ENCODE measurements around the gene ELK3. TPM values are rescaled to one million over a fixed set of nuclear protein-coding genes. Genes with fewer than 3 reads are reported as not detected.

Gene ELK3
- total RNA-seq, 1 donor from 2014 or later = 29.1 TPM

- no peaks in the 10 kb centered on the region for H3K27me3 ChIP-seq (ENCODE audit: low read depth)
- no peak for TF ChIP-seq CTCF (IDR thresholded peaks at IDR 0.05)
- no peak overlapping the region for H3K4me3 ChIP-seq
- ATAC-seq = no peak
- H3K27ac ChIP-seq = peak overlapping the region; percentile 71
- no peaks in the 10 kb centered on the region for H3K36me3 ChIP-seq
- peaks cover 13% of the 10 kb centered on the region for H3K4me1 ChIP-seq
- DNase-seq = no peak
- no peaks in the 10 kb centered on the region for H3K9me3 ChIP-seq
- intact Hi-C loops (cut with DNase I) = no loop called here
Measured at GRCh38 chr12:96166765-96167164, 27.4 kb upstream of the ELK3 start.

- Histone ChIP-seq H3K4me1 (peaks cover 13% of the 10 kb centered on the region), H3K9me3 (no peaks in the 10 kb centered on the region), H3K4me3 (no peak overlapping the region), H3K27ac (peak overlapping the region; percentile 25), H3K36me3 (no peaks in the 10 kb centered on the region), H3K27me3 (ENCODE audit: low read depth) (no peaks in the 10 kb centered on the region)
- no peak for TF ChIP-seq CTCF (IDR thresholded peaks at IDR 0.05)
- intact Hi-C loops (cut with DNase I) = no loop called here
- no peak for ATAC-seq
- DNase-seq = no peak
Measured at GRCh38 chr12:96167492-96167891, 26.7 kb upstream of the ELK3 start.

GRCh38 chr12:96170328-96170727 is 23.8 kb upstream of the ELK3 start:
- Histone ChIP-seq H3K27ac (peak overlapping the region; percentile 66), H3K36me3 (no peaks in the 10 kb centered on the region), H3K9me3 (no peaks in the 10 kb centered on the region), H3K27me3 (ENCODE audit: low read depth) (no peaks in the 10 kb centered on the region), H3K4me1 (peaks cover 13% of the 10 kb centered on the region), H3K4me3 (no peak overlapping the region)
- peak in 1 of 2 donors; percentile 27 for ATAC-seq
- TF ChIP-seq CTCF (IDR thresholded peaks at IDR 0.05) = no peak
- intact Hi-C loops (cut with DNase I) = no loop called here
- DNase-seq = no peak

GRCh38 chr12:96170762-96171161 is 23.4 kb upstream of the ELK3 start:
- H3K27ac ChIP-seq = peak overlapping the region; percentile 66
- peaks cover 13% of the 10 kb centered on the region for H3K4me1 ChIP-seq
- no peak overlapping the region for H3K4me3 ChIP-seq
- ATAC-seq (no peak), DNase-seq (no peak)
- no peak for TF ChIP-seq CTCF (IDR thresholded peaks at IDR 0.05)
- H3K36me3 ChIP-seq = no peaks in the 10 kb centered on the region
- H3K27me3 ChIP-seq (ENCODE audit: low read depth) = no peaks in the 10 kb centered on the region
- no peaks in the 10 kb centered on the region for H3K9me3 ChIP-seq
- intact Hi-C loops (cut with DNase I) = no loop called here

- Histone ChIP-seq H3K4me3 (no peak overlapping the region), H3K9me3 (peaks cover 11% of the 10 kb centered on the region), H3K27me3 (ENCODE audit: low read depth) (no peaks in the 10 kb centered on the region), H3K36me3 (no peaks in the 10 kb centered on the region), H3K4me1 (peaks cover 13% of the 10 kb centered on the region), H3K27ac (no peak overlapping the region)
- ATAC-seq (peak in 1 of 2 donors; percentile 21), DNase-seq (no peak)
- no peak for TF ChIP-seq CTCF (IDR thresholded peaks at IDR 0.05)
- intact Hi-C loops (cut with DNase I) = no loop called here
Measured at GRCh38 chr12:96171905-96172304, 22.3 kb upstream of the ELK3 start.

- no peak overlapping the region for H3K27ac ChIP-seq
- peaks cover 13% of the 10 kb centered on the region for H3K4me1 ChIP-seq
- H3K9me3 ChIP-seq = peaks cover 13% of the 10 kb centered on the region
- H3K4me3 ChIP-seq = no peak overlapping the region
- H3K27me3 ChIP-seq (ENCODE audit: low read depth) = no peaks in the 10 kb centered on the region
- no peaks in the 10 kb centered on the region for H3K36me3 ChIP-seq
- intact Hi-C loops (cut with DNase I) = no loop called here
- DNase-seq (no peak), ATAC-seq (no peak)
- TF ChIP-seq CTCF (IDR thresholded peaks at IDR 0.05) = no peak
Measured at GRCh38 chr12:96172981-96173380, 21.2 kb upstream of the ELK3 start.

Data from lower lobe of right lung (tissue), 2 donors.